SU-DHL-6 (cell line): ENCODE data around the gene NINL.

Source experiments
- EZH2phosphoT487 ChIP-seq: fragments of 200-600 bp; sonication (generic), shearing (Covaris generic); conservative IDR thresholded peaks from 2 replicates; pipeline ENCODE4 v1.6.1; 2018; ENCODE audit warnings: mild to moderate bottlenecking, antibody characterized with exemption, low read length, moderate library complexity, mixed read lengths
- TF ChIP-seq, protein P1 (sequence below): fragments of 200-600 bp; sonication (generic); IDR thresholded peaks from one replicate; pipeline ENCODE4 v1.5.1; 2017; ENCODE audit warnings: antibody characterized with exemption, mild to moderate bottlenecking, low read length, moderate library complexity; ENCODE audit not compliant: insufficient read depth, poor library complexity, severe bottlenecking

DNA sequence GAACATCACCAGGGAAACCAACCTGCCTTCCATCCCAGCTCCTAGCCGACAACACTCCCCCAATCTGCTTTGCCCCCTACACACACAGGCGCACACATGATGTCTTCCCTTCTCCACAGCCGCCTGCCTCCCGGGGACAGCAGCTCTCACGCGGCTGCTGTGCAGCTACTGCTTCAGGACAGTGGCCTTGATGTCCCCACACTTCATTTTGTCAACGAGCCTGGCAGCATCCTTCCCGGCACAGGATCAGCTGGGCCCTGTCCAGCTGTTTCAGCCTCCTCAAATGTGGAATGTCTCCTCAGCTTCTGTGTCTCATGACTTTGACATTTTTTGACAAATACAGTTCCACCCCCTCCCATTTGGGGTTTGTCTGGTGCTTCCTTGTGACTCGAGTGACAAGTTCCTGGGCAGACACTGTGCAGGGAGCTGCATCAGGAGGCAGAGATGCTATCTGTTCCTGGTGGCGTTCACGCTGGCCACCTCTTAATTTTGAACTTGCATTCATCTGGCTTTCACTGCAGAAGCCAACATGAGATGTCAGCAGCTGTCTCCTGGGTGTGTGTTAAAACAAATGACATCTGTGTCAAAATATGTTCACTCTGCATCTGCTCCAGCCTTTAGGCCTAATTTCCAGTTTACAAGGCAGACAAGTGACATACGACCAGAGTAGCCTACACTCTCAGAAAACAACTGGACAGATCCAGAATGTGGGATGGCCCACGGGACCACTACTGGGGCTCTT lies 120.7 kb downstream of the NINL start:
- TF ChIP-seq, protein P1, sequence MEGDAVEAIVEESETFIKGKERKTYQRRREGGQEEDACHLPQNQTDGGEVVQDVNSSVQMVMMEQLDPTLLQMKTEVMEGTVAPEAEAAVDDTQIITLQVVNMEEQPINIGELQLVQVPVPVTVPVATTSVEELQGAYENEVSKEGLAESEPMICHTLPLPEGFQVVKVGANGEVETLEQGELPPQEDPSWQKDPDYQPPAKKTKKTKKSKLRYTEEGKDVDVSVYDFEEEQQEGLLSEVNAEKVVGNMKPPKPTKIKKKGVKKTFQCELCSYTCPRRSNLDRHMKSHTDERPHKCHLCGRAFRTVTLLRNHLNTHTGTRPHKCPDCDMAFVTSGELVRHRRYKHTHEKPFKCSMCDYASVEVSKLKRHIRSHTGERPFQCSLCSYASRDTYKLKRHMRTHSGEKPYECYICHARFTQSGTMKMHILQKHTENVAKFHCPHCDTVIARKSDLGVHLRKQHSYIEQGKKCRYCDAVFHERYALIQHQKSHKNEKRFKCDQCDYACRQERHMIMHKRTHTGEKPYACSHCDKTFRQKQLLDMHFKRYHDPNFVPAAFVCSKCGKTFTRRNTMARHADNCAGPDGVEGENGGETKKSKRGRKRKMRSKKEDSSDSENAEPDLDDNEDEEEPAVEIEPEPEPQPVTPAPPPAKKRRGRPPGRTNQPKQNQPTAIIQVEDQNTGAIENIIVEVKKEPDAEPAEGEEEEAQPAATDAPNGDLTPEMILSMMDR = no peak
- TF ChIP-seq EZH2phosphoT487 = no peak
